ENCODE results near the gene HOOK2. TPM values are rescaled to one million over a fixed set of nuclear protein-coding genes. Genes with fewer than 3 reads are reported as not detected.

The HOOK2 gene
- total and polyA plus RNA-seq, 9 of the 15 experiments (the other 6 are each of a cell fraction or from before 2014, with no cell fraction given) = 1.3 to 17.2 (median 9.9) TPM

- TF ChIP-seq, protein P1, sequence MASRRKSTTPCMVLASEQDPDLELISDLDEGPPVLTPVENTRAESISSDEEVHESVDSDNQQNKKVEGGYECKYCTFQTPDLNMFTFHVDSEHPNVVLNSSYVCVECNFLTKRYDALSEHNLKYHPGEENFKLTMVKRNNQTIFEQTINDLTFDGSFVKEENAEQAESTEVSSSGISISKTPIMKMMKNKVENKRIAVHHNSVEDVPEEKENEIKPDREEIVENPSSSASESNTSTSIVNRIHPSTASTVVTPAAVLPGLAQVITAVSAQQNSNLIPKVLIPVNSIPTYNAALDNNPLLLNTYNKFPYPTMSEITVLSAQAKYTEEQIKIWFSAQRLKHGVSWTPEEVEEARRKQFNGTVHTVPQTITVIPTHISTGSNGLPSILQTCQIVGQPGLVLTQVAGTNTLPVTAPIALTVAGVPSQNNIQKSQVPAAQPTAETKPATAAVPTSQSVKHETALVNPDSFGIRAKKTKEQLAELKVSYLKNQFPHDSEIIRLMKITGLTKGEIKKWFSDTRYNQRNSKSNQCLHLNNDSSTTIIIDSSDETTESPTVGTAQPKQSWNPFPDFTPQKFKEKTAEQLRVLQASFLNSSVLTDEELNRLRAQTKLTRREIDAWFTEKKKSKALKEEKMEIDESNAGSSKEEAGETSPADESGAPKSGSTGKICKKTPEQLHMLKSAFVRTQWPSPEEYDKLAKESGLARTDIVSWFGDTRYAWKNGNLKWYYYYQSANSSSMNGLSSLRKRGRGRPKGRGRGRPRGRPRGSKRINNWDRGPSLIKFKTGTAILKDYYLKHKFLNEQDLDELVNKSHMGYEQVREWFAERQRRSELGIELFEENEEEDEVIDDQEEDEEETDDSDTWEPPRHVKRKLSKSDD (conservative IDR thresholded peaks at IDR 0.05; ENCODE audit: low read length) = no peak
- TF ChIP-seq ARNT (IDR thresholded peaks at IDR 0.05) (no peak), CHD1 (IDR thresholded peaks at IDR 0.05; ENCODE audit: low read length) (no peak), RBM15 (IDR thresholded peaks at IDR 0.05; ENCODE audit: insufficient read depth, low read length) (no peak), RUNX1 (IDR thresholded peaks at IDR 0.05; ENCODE audit: low read depth) (no peak), ZNF239 (CRISPR knock-in tag; IDR thresholded peaks at IDR 0.05) (no peak), ZNF133 (CRISPR knock-in tag; IDR thresholded peaks at IDR 0.05) (no peak), ZNF124 (CRISPR knock-in tag; IDR thresholded peaks at IDR 0.05) (no peak), GTF2E2 (tag; IDR thresholded peaks at IDR 0.05) (peak; percentile 54; the same call in 1 of the 2 replicates), MXD1 (CRISPR knock-in tag; IDR thresholded peaks at IDR 0.05; ENCODE audit: borderline replicate concordance, poor library complexity, severe bottlenecking) (no peak), BRF1 (IDR thresholded peaks at IDR 0.05; ENCODE audit: borderline replicate concordance, extremely low read depth, insufficient read length) (no peak)
Observed at GRCh38 chr19:12800923-12801465, 25.6 kb upstream of the HOOK2 start (continued).
